HG03064 (cell line): ENCODE data around the gene DTNB.

Source experiments
- ATAC-seq: cut with Tn5 transposase; IDR thresholded peaks from one replicate; pipeline ENCODE4 v1.9.1; 2021; ENCODE audit warnings: low read depth; ENCODE audit not compliant: unreplicated experiment

The DTNB gene

DNA sequence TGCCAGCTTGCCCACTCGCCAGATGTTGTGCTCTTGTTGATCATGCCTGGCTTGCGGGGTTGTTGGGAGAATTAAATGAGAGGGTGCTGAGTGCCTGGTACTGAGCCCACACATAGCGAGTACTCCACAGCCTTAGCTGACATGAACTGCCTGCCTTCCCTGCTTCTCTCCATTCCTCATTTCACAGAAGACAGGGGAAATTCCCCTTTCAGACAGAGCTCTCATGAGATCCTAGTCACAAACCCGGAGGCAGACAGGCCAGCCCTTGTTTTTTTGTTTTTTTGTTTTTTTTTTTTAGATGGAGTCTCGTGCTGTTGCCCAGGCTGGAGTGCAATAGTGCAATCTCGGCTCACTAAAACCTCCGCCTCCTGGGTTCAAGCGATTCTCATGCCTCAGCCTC, 314.5 kb downstream of the DTNB start:
- ATAC-seq = no peak

DNA sequence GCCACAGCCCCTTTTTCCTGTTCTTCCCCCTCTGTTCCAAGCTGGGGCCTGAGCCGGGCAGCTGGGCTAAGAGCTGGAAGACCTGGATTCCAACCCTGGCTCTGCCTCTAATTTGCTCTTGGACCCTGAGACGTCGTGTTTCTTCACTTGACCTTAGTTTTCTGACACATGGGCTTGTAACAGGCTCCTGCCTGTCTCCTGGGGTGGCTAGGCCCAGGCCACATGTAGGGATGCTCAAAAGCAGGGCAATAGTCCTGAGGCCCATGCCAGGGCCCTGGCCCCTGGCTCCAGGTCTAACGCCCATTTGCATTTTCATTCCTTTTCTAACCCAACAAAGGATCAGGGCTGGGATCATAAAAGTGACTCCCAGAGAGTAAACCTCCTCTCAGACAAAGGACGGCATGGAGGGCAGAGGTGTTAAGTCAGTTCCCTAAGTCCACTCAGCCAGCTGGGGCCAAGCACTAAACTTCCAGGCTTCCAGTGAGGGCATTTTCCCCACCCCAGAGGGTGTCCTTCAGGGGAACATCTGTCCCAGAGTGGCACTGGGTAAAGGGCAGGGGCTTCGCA, 315.0 kb downstream of the DTNB start:
- ATAC-seq = no peak

DNA sequence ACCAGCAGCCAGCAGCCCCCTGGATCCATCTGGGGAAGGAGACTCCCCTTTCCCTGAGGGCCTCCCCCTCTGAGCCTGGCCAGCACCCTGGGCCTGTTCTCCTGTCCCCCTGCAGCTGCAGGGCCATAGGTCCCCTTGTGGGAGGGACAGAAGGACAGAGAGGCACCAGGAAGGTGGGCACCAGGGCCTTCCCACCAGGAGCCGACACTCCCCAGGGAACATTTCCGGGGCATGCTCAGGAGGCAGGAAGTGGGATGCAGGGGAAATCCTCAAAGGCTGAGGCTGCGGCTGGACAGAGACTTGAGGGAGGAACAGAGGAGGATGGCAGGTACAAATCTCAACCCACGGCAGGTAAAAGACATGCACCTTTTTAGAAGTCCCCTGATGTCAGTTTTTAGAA, 317.3 kb downstream of the DTNB start:
- no peak for ATAC-seq

DNA sequence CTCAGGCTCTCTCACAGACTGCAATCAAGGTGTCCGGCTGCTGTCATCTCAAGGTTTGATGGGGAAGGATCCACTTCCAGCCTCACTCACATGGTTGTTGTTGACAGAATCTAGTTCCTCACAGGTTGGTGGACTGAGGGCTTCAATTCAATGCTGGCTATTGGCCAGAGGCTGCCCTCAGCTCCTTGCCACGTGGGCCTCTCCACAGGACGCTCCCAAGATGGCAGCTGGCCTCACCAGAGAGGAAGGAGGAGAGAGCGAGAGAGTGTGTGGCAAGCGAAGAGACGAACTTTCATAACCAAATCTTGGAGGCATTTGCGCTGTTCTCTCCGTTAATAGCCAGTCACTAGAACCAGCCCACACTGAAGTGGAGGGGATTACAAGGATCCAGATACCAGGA, 318.1 kb downstream of the DTNB start:
- ATAC-seq = no peak

DNA sequence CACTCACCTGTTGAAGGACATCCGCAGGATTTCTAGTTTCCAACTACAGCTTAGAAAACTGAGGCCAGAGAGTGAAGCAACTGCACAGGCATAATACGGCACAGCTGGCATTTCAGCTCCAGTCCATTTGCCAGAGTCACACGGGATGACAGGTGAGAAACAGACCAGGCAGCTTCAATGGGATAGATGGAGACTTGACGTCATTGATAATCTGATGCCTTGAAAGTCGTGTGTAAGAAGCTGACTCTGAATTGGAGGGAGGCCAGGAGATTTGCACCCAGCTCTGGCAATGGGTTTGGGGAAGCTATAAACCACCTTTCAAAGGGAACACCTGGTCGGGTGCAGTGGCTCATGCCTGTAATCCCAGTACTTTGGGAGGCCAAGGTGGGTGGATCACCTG, 319.3 kb downstream of the DTNB start:
- ATAC-seq = no peak

DNA sequence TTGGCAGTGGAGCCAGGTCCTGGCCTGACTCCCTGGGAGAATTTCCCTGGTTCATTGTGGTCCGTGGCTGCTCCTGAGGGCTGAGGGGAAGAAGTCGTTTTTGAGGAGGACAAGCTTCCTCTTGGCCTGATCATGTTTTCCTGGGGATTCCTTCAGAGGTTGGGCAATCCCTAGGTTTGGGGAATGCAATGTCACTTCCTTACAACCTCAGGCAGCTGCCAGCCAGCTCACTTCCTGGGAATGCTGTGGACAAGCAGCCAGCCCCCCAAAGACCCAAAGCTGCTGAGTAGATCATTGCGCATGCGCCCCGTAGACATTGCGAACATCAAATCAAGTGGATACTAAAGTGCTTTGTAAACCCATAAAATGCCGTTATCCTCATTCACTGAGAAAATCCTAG, 324.0 kb downstream of the DTNB start:
- no peak for ATAC-seq

DNA sequence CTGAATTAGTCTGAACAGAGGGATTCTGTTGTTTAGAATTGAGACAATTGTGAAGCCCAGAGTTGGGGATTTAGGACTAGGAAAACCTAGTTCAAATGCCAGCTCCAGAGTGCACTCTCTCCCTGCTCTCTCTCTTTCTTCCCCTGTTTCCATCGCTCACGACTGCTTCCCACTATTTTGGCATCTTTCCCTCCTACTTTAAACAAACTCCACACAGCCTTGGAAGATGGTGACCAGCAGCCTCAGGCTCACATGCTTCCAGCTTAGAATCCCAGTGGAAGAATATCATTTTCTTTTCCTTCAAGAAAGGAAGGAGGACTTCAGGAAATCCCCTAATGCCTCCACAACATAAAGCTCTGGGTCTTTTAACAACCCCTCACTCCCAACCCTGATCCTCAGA, 325.5 kb downstream of the DTNB start:
- no peak for ATAC-seq

DNA sequence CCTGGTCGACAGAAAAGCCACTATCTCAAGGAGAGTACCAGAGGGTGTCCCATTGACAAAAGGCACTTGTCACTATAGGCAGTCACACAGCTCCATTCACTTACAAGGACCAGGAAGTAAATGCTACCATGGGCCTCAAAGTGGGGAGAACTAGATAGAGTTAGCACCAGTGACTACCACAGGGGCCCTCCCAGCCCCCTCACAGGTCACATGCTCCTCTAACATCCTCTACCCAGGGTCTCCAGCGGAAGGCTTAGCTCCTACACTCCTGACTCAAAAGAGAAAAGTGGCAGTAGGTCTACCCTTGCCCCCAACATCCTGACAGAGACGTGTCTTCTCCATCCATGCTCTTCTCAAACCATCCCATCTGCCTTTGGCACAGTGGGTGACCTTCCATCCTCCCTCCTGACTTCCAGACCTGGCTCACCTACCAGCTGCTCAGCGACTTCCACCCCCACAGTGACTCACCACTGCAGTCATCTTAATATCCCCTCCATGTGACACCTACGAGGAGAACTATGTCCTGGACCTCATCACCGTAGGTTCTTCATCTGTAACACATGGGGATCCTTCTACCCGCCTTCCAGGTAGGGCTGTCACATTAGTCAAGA, 326.1 kb downstream of the DTNB start:
- no peak for ATAC-seq

DNA sequence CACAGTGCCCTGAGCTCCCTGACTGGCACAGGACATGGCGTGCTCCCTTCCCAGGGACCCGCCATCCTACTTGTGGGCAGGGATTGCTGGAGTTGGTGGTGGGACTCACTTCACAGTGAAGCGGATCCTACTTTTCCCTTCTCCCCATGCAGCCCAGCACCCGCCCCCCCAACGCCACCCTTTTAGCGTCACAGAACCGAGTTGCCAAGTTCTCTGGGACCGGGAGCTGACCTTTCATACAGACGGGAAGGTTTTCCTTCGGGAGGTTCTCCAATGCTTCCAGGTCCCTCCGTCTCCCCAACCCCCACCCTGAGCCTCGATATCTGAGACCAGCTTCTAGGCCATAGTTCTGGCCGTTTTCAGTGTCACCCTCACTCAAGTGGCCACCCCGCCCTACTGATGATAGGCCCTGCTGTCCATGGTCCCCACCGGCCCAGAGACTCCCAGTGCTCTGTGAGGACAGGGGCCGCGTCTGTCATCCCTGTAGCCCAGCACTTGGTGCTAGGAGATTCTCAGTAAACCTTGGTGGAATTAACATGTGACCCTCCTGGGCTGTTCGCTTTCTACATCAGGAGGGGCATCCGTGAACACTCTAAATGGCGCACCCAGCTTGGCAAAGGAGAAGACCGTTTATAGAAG, 330.1 kb downstream of the DTNB start:
- no peak for ATAC-seq

DNA sequence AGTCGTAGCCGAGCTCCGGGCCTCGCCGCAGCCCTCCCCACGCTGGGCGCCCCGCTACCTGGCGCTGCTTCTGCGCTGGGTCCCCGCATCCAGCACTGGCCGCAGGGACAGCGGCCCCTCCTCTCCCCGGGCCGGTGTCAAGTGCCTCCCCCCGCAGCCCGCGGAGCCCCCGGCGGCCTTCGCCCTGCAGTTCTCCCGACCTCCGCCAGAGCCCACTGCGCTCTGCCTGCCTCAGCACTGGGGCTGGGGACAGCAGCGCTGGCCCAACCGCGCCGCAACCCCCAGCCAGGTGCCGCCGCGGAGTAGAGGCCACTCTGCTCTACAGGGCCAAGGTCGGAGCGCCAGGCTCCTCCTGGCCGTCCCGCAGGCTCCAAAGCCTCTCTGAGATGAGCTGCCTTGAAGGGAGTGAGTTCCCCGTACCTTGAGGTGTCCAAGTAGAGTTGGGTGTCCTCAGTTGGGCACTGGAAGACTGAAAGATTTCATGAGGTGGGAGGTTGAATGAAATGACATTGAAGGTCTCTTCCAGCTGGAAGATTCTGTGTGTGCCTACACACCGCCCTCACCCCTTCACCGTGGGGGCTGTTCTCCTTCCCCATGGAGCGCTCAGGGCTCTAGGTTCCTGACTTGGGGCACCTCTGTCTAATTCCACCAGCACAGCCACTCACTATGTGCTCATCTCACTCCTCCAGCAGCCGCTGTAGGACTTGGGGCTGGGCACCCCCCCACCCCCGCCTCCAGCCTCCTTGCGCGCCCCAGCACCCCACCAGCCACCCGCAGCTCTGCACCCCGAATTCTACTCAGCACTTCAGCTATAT, 330.8 kb downstream of the DTNB start:
- ATAC-seq = peak; percentile 66

DNA sequence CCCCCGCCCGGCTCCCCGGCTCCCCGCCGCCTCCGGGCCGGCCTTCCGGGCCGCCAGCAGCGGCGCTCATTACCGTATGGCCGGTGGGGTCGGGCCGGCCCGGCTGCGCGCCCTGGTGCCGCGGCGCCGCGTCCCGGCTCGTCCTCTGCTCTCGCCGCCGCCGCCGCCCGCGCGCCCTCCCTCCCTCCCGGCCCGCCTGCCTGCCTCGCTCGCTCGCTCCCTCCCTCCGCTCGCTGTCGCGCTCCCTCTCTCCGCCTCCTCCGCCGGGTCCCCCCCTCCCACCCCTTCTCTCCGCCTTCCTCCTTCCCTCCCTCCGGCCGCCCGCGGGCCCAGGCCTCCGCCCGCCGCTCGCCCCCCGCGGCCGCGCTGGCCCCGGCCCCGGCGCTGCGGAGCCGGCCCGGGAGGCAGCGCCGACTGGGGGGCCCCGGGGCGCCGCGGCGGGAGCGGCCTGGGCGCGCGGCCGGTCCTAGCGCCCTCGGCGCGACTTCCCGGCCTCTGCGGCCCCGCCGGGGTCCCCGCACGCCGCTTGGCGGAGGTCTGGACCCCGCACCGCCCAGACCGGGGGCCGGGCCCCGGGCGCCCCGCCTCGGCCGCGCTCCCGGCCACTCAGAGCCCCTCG, 331.5 kb downstream of the DTNB start, which contains the start of gene DNMT3A:
DNMT3A (minus strand) TSS at position 173 of the 619 bp plus-strand sequence. CDS start 27,941 bp downstream, outside the sequence.
- peak; percentile 36 for ATAC-seq

DNA sequence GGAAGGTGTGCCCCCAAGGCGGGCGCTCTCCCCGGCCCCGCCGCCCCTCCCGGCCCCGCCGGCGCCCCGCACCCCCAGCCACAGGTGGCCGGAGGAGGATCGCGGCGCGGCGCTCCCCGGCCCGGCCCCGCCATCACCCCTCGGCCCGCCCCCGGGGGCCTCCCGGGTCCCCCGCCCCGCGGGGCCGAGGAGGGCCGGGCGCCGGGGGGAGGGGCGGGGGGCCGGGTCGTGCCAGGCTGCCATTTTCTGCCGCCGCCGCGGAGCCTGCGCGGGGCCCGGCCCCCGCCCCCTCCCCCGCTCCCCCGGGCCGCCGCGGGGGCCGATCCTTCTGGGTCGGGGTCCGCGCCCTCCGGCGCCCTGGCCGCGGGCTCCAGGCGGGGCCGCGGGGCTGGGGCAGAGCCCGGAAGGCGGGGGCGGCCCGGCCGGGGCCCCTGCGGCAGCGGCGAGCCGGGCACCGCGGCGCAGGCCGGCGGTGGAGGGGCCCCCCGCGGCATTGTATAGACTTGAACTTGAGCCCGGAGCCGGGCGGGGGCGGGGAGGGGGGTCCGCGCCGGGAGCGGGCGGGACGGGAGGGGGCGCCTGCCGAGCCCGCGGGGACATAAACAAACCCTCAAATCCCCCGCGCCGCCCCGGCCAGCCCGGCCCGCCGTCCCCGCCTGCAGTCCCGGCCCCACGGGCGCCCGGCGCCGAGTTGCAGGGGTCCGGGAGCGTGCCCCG, 332.2 kb downstream of the DTNB start:
- no peak for ATAC-seq

DNA sequence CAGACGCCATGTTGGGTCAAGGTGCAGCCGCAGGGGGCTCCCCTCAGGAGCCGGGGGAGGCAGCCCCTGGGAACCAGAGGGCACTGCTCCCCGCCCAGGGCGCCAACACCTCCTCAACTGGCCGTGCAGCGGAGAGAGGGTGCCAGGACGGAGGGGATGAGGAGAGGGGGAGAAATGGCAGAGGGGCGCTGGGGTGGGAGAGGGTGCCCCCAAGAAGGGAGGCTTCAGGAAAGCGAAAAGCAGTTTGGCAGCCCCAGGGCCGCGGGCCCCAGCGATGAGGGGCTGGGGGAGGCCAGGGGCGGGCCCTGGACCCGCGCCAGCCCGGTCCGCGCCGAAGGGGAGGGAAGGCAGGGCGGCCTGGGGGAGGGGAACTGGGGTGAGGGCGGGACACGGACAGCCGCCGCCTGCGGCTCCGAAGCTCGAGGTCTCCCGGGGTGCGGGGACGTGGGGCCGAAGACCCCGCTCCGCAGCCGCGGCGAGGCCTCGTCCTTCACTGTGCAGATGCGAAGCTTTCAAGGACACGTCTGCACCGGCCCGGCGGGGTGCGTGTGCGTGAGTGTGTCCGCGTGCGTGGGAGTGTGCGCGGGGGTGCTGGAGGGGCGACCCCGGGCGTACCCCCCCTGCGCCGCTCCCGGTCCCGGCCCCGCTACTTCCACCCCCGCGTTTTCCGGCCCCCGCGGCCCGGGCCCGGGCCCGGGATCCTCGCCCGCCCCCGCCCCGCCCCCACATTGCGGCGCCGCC, 333.0 kb downstream of the DTNB start:
- ATAC-seq = no peak

DNA sequence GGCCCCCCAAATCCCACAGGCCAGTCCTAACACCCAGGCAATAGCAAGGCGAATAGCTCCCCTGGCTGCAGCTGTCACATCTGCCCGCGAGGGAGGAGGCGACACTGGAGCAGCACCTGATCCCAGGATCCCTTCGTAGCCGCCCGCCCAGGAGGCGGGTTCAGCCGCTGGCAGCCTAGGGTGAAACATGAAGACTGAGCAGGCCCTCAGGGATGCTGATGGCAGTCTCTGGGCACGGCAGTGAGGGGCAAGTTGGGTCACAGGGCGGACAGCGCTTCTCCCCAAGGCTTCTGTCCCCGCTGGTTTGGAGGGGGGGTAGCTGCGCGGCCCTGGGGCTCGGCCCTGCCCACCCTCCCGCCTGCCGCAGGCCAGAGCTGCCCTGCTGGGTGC, 333.6 kb downstream of the DTNB start:
- no peak for ATAC-seq

DNA sequence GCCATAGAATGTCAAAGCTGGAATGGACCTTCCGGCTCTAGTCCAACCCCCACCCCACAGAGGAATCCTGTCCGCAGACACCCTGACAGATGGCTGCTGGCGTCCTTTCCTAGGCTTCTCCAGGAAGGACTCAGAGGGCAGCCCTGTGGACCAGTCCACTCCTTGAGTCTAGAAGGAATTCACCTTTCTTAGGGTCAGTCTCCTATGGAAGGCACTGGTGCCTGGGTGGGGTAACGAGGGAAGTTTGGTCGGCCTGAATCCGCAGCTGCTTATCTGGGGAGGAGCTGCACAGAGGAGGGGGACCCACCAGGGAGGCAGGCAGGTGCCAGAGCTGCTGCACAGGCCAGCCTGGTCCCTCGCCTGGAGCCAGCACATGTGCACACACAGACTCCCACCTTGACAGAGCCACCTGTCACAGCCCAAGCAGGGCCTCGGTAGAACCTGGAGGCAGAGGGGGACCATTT, 334.1 kb downstream of the DTNB start:
- ATAC-seq = no peak

DNA sequence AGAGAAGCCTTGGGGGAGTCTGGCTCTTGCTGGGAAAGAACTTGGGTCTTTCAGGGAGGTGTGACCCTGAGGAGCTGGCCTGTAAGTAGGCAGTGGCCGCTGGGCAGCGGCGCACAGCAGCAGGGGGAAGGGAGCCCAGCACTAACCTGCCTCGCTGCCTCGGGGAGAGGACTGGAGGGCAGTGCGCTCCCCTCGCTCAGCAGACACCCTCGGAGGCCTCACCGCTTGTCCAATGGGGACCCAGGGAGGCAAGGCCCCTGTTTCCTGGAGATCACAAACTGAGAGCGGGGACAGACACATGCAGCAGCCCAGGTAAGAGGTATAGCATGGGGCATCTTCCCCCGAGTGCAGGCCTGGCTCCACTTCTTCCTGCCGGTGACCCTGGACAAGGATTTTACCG, 335.0 kb downstream of the DTNB start:
- no peak for ATAC-seq

DNA sequence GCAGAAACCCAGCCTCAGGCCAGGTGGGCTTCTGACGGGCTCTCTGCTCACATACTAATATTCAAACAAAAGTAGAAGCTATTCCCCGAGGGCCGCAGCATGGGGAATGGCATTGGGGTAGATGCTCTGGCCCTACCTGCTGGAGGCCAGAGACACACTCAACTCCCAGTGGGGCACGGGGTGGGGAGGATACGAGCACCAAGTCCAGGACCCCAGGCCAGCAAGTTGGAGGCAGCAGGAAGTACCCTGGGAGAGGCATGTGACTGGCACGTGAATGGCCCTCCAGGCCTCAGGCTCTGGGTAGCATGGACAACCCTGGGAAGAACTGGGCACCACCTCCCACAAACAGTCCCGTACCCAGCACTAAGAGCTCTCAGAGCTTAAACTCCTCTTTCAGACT, 335.5 kb downstream of the DTNB start:
- no peak for ATAC-seq

DNA sequence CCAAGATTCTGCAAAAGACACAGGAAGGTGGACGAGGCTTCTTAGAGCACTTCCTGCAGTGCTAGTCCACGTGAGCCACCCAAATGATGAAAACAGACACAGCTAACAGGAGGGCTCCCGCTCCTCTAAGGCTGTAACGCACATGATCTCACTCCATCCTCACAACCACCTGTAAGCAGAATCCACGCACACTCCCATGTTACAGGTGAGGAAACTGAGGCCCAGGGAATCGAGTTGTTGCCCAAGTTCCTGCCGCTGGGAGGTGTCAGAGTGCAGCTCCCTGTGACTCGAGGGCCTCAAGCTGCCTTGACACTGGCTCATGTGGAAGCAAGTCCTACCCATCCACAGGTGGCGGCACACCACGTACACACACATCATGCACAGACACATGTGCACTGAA, 336.1 kb downstream of the DTNB start:
- no peak for ATAC-seq

DNA sequence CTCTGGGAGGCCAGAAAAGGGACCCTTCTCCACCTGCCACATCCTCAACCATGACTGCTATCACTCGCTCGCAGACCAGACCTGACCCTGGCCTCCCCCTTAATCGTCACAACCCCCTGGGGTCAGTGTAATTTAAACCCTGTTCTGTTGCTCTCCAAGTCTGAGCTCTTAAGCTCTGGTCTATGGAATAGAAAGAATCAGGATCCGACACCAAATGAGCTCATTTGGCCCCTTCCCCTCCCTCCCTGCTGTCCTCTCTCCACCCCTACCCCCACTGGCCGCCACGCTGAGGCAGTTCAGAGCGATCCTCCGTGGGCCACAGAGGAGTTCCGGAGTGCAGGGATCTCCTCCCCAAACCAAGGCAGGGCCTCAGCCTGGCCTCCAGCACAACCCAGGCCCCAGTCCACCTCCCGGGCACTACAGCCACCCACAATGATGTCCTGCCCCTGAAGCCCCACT, 337.0 kb downstream of the DTNB start:
- no peak for ATAC-seq
